ENCODE results near the gene TBC1D22A.

TBC1D22A gene

GRCh38 chr22:46883092-46883910 lies 120.9 kb downstream of the TBC1D22A start:
- no peak for DNase-seq (ENCODE audit: low read depth in 2 of 2)

GRCh38 chr22:46884365-46884764 lies 121.9 kb downstream of the TBC1D22A start:
- no peak for DNase-seq (ENCODE audit: low read depth in 2 of 2)

GRCh38 chr22:46887978-46888377 lies 125.5 kb downstream of the TBC1D22A start:
- no peak for DNase-seq (ENCODE audit: low read depth in 2 of 2)

DNA sequence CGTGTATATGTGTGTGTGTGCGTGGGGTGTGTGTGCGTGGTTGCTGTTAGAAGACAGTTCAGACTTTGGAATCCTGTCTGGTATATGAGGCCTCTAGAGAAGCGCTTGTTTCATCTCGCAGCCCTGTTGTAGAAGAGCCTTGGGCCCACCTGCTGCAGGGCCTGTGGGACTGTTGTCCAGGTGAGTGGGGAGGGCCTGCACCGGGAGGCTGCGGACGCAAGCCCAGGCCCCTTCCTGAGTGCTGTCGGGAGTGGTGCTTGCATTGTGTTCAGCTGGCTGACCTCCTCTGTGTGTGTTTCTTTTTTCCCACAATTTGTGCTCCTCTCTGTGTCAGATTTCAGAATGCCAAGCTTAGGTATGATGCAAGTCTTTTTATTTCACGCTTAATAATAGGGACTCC lies 128.4 kb downstream of the TBC1D22A start:
- no peak for DNase-seq (ENCODE audit: low read depth in 2 of 2)

- no peak for DNase-seq (ENCODE audit: low read depth in 2 of 2)
Observed at GRCh38 chr22:46891382-46891951, 129.0 kb downstream of the TBC1D22A start.

DNA sequence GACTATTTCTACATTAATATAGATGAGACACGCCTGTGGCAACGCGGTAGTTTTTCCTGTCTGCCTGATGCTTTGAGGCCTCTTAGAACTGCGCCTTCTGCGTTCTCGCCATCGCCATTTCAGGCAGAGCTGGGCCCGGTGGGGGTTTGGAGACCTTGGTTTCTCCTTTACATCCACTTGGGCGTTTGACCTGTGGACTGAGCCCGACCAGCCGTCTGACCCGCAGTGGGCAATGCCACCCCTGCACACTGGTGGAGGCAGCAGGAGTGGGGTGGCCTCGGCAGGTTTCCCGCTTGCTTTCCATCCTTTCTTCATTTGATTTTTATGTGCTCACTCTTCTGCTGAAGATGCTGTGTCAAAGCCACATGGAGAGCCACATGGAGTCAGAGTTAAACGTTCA lies 130.4 kb downstream of the TBC1D22A start:
- DNase-seq (ENCODE audit: low read depth in 2 of 2): no peak

DNA sequence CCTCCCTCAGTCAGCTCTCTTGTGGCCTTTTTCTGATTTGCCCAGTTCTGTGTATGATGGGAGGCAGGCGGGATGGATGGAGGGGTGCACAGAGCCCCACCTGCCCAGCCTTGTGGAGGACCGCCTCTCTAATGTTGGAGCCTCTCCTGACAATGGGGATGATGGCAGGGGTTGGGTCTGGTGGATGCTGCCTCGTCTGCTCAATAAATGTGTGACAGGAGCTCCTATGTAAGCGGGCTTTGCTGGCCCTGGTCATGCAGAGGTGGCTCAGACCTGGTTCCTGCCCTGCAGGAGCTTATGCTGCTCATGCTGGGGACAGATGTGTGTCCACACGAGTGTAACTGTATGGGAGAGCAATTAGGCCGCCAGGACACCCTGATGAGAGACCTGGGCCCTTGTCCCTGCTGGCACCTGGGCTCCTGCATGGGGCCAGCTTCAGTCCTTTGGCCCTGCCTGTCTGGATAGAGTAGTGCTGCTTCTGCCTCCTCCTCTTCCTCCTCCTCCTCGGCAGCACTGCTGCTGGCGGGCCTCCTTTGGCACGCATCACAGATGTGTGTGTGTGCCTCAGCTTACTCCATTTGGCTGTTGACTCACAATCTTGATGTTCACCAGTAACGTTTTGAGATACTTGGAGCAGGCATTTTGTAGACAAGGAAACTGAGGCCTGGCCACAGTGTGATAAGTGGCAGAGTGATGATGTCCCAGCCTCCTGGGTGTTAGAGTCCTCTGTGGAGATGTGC lies 131.0 kb downstream of the TBC1D22A start:
- DNase-seq (ENCODE audit: low read depth in 2 of 2): no peak

DNA sequence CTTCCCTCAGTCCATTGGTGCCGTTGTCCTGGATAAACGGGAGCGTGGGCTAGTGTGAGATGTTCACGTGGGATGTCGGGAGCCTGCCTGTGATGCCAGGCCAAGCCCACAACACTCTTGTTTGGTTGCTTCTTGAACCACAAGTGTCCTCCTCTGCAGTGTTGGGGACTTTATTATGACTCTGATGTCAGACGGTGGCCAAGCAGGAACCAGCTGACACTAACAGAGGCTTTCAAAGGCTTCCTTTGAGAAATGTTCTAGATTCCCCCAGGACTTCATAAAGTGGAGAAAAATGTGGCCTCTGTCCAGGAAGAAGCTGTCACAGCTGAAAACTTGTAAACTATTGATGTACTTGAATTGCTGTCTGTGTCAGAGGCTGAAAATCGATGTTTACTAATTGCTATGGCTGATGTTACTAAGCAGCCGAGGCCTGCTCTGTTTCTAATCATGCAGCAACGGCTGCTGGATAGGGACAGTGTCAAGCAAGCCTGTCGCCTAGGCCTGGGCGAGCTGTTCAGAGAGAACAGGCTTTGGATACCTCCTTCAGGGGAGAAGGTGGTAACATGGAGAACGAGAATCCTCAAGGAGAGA lies 131.7 kb downstream of the TBC1D22A start:
- DNase-seq (ENCODE audit: low read depth in 2 of 2): no peak

DNA sequence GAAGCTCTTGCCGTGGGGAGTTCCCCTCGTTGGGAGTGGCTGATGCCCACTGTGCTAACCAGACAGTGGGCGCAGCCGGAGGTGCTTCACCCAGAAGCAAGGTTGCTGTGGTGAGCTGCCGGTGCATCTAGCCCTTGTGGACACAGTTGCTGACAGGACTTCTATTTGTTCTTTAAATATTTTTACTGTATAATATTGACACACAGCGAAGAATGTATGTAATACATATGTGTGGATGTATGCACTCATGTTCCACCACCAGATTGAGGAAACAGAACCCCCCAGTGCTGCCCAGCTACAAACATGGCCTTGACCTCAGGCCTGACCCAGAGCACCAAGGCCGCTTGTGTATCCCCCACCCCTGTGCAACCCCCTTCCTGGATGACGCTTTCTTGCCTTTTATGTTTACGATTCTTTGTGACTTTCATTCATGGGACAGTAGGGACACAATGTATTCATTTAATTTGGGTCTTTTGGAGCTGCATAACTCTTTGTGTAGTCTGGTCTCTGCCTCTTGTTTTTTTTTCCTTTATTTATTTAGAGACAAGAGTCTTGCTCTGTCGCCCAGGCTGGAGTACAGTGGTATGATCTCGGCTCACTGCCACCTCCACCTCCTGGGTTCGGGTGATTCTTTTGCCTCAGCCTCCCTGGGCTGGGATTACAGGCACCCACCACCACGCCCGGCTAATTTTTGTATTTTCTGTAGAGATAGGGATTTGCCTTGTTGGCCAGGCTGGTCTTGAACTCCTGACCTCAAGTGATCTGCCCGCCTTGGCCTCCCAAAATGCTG lies 132.6 kb downstream of the TBC1D22A start:
- no peak for DNase-seq (ENCODE audit: low read depth in 2 of 2)

- no peak for DNase-seq (ENCODE audit: low read depth in 2 of 2)
Observed at GRCh38 chr22:46895753-46896152, 133.3 kb downstream of the TBC1D22A start.

DNA sequence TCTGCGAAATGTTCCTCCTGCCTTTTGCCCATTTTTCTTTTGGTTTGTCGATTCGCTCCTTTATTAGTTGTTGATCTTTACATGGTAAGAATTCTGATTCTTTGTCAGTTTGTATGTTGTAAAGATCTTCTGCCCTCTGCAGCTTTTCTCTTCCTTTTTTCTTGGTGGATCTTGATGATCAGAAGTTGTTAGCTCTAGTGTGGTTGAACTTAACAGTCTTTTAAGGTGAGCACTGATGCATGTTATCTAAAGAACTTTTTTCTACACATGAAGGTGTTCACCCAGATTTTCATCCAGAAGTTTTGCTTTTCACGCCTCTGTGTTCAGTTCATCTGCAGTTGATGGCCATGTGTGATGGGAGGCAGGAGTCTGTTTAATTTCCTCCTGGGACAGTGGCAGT lies 133.7 kb downstream of the TBC1D22A start:
- DNase-seq (ENCODE audit: low read depth in 2 of 2): no peak

GRCh38 chr22:46896568-46897245 lies 134.3 kb downstream of the TBC1D22A start:
- no peak for DNase-seq (ENCODE audit: low read depth in 2 of 2)

DNA sequence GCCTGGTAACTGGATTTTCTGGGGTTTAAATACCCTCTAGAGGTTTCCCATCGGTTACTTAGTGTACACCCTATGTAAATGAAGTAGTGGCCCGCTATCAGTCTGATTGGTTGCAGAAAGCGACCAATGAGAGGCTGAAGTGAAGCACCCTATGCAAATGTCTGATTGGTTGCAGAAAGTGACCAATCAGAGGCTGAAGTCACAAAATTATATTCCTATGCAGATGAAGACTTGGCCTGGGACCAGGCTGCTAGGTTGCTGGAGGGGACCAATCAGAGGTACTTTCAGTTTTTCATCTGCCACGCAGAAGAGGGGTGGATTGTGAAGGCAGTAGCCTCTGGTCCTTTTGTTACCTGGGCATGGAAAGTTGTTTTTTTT lies 134.8 kb downstream of the TBC1D22A start:
- no peak for DNase-seq (ENCODE audit: low read depth in 2 of 2)

DNA sequence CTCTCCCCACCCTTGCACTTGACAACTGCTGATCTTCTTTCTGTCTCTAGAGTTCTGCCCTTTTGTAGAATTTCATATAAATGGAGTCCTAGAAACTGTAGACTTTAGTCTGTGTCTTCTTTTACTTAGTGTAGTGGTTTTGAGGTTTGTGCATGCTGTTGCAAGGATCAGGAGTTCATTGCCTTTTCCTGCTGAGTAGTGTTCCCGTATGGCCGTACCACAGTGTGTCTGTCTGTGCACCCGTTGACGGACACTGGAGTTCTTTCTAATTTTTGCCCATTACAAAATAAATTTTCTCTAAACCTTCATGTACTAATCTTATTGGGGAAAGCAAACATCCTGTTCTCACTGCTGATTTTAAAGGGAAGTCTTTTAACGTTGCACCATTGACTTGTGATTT lies 138.1 kb downstream of the TBC1D22A start:
- DNase-seq (ENCODE audit: low read depth in 2 of 2): no peak

- DNase-seq (ENCODE audit: low read depth in 2 of 2): no peak
Observed at GRCh38 chr22:46902436-46902835, 140.0 kb downstream of the TBC1D22A start.

DNA sequence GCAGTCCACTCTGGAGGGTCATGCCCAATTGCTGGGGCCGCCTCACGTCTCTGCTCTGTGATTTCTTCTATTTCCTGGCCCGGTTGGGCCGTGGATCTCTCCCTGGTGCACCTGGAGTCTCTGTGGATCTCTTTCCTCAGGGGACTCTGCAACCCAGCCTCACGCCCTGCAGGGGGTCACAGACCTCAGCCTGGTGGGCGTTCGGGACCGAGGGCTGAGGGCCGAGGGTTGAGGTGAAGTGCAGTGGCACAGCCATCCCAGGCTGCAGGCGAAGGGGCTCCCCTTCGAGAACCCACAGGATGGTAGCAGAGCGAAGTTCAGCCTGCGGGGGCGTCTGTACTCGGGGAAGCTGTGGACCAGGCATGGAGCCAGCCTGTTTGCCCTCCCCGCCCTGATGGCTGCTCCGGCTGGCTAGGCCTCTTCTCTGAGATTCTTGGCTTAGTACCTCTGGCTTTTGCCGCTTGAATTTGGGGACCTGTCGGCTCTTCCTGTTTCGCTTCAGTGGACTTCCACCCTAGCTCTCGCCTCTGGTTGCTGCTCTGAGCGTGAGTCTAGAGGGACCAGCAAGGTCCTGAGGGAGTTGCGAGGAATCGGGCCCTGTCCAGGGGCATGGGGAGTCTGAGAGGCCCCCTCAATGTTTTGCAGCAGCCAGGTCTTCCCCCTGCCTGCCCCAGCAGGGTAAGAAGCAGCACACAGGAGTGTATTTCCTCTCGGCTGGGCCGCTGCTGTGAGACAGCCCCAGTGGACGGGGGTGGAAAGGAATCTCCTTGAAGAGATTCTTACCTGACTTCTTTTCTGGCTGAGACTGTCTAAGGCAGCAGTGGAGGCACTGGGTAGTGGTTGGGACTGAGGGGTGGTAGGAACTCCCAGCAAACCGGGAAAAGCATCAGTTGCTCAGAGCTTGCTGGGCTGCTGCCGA lies 140.8 kb downstream of the TBC1D22A start:
- DNase-seq (ENCODE audit: low read depth in 2 of 2): no peak

DNA sequence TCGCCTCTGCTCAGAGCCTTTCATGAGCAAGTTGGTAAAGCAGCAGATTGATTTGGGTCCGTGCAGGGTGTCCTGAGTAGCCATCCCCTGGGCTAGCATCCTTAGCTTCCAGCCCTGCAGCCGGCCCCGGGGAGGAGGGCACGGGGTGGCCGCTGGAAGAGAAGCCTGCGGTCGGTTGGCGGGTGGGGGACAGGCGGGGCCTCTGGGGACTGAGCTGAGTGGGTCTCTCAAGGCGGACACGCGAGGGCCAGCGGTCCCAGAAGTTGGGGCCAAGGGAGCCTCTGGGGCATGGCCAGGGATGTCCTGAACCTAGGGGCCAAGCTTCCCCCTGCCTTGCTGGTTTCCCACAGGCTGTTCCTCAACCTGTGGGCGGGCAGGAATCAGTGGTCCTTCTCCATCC lies 143.0 kb downstream of the TBC1D22A start:
- DNase-seq (ENCODE audit: low read depth in 2 of 2): no peak

- no peak for DNase-seq (ENCODE audit: low read depth in 2 of 2)
Observed at GRCh38 chr22:46905834-46906233, 143.4 kb downstream of the TBC1D22A start.

DNA sequence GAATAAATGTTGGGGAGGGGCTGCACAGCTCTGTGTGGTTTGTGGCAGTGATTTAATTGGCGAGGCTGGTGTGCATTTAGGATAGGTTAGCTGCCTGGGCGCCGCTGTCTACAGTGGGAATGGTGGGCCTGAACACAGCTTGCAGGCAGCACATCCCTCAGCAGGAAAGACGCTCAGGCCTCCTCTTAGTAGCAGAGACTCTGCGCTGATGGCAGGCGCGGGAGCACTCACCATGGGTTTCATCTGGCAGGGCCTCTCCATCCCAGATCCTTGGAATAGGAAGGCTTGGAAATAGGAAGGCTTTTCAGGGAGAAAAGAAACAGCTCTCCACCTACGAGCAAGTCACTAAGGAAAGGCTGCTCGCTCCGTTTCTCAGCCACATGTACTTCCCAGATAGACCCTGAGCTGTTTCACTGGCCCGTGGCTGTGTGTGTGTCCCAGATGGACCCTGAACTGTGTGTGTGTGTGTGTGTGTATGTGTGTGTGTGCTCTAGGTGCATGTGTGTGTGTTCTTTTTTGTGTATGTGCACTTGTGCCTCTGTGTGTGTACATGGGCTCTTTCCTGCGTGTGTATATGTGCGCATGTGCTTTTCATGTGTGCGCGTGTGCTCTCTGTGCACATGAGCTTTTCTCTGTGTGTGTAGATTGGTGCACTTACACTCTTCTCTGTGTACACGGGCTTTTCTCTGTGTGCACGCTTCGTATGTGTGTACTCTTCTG lies 144.0 kb downstream of the TBC1D22A start:
- DNase-seq (ENCODE audit: low read depth in 2 of 2): no peak

Measured in stimulated activated CD8-positive, alpha-beta memory T cell treated with anti-CD3 and anti-CD28 coated beads, Interleukin-15, amount 100 ng/mL, for 48 hours (primary cell).